Measurements from ENCODE around the gene MBOAT1.

MBOAT1 gene

GRCh38 chr6:20242397-20242796, 30.1 kb upstream of the MBOAT1 start:
- Mint-ChIP-seq H3K4me1 (peaks cover 11% of the 10 kb centered on the region), H3K27ac (ENCODE audit: low read depth) (no peak overlapping the region), H3K9me3 (no peaks in the 10 kb centered on the region), H3K27me3 (no peaks in the 10 kb centered on the region), H3K36me3 (ENCODE audit: insufficient read depth) (no peaks in the 10 kb centered on the region), H3K4me3 (no peak overlapping the region)
- ATAC-seq (replicated peaks; ENCODE audit: extremely low read depth, poor library complexity, severe bottlenecking) (no peak), DNase-seq (ENCODE audit: low spot score in 2 of 2) (no peak)

GRCh38 chr6:20241102-20241501, 28.8 kb upstream of the MBOAT1 start:
- H3K27me3 Mint-ChIP-seq: no peaks in the 10 kb centered on the region
- peaks cover 11% of the 10 kb centered on the region for H3K4me1 Mint-ChIP-seq
- no peak for ATAC-seq (replicated peaks; ENCODE audit: extremely low read depth, poor library complexity, severe bottlenecking)
- no peaks in the 10 kb centered on the region for H3K9me3 Mint-ChIP-seq
- H3K36me3 Mint-ChIP-seq (ENCODE audit: insufficient read depth): no peaks in the 10 kb centered on the region
- H3K4me3 Mint-ChIP-seq: no peak overlapping the region
- H3K27ac Mint-ChIP-seq (ENCODE audit: low read depth): no peak overlapping the region
- DNase-seq (ENCODE audit: low spot score in 2 of 2): no peak

DNA sequence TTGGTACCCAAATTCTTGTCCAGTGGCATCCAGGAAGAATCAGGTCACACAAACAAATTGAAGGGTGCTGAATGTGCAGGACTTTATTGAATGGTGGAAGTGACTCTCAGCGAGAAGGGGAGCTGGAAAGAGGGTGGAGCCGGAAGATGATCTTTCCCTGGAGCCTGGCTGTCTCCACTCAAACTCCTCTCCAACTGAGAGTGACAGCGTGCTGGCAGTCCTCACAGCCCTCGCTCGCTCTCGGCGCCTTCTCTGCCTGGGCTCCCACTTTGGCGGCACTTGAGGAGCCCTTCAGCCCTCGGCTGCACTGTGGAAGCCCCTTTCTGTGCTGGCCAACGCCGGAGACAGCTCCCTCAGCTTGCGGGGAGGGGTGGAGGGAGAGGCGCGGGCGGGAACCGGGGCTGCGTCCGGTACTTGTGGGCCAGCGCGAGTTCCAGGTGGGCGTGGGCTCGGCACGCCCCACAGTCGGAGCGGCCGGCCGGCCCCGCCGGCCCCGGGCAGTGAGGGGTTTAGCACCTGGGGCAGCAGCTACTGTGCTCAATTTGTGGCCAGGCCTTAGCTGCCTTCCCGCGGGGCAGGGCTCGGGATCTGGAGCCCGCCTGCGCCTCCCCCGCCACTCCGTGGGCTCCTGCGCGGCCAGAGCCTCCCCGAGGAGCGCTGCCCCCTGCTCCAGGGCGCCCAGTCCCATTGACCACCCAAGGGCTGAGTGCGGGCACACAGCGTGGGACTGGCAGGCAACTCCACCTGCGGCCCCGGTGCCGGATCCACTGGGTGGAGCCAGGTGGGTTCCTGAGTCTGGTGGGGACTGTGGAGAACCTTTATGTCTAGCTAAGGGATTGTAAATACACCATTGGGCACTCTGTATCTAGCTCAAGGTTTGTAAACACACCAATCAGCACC, 26.7 kb upstream of the MBOAT1 start:
- no peaks in the 10 kb centered on the region for H3K27me3 Mint-ChIP-seq
- DNase-seq (ENCODE audit: low spot score in 2 of 2): no peak
- H3K9me3 Mint-ChIP-seq: no peaks in the 10 kb centered on the region
- no peak overlapping the region for H3K27ac Mint-ChIP-seq (ENCODE audit: low read depth)
- ATAC-seq (replicated peaks; ENCODE audit: extremely low read depth, poor library complexity, severe bottlenecking): no peak
- no peak overlapping the region for H3K4me3 Mint-ChIP-seq
- H3K4me1 Mint-ChIP-seq: peaks cover 11% of the 10 kb centered on the region
- H3K36me3 Mint-ChIP-seq (ENCODE audit: insufficient read depth): no peaks in the 10 kb centered on the region

DNA sequence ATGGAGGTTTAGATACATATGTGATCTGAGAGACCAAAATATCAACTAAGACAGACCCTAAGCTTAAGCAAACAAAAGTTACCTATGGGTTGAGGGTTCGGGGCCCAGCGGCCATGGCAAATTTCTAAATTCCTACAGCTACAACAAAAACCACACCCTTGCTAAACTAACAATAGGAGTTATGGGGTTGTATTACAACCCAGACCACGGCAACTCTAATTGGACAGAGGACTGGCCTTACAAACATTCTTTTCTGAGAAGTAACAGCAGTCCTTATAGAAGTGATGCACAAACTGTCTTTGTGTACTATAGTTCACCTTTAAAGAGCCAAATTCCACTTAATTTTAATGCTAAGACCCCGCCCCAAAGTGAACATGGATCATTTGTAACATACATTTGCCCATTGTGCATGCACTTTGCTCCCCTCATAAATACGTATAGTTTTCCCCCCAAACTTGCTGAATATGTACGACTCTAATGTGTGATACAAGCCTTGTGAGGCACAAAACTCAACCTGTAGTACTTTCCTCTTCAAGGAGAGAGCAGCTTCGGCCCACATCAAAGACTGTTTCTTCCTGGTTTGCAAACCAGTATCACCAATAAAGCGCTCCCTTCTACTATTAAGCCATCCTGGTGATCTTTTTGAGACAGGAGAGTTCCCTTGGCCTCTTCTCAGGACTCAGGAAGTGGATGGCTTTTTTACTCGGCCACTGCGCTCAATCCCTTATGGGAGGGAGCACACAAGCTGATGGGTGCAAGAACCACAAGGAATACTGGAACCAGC, 25.6 kb upstream of the MBOAT1 start:
- Mint-ChIP-seq H3K4me1 (peaks cover 11% of the 10 kb centered on the region), H3K27me3 (no peaks in the 10 kb centered on the region), H3K27ac (ENCODE audit: low read depth) (no peak overlapping the region), H3K4me3 (no peak overlapping the region), H3K36me3 (ENCODE audit: insufficient read depth) (no peaks in the 10 kb centered on the region), H3K9me3 (no peaks in the 10 kb centered on the region)
- DNase-seq (ENCODE audit: low spot score in 2 of 2): no peak
- ATAC-seq (replicated peaks; ENCODE audit: extremely low read depth, poor library complexity, severe bottlenecking): no peak

DNA sequence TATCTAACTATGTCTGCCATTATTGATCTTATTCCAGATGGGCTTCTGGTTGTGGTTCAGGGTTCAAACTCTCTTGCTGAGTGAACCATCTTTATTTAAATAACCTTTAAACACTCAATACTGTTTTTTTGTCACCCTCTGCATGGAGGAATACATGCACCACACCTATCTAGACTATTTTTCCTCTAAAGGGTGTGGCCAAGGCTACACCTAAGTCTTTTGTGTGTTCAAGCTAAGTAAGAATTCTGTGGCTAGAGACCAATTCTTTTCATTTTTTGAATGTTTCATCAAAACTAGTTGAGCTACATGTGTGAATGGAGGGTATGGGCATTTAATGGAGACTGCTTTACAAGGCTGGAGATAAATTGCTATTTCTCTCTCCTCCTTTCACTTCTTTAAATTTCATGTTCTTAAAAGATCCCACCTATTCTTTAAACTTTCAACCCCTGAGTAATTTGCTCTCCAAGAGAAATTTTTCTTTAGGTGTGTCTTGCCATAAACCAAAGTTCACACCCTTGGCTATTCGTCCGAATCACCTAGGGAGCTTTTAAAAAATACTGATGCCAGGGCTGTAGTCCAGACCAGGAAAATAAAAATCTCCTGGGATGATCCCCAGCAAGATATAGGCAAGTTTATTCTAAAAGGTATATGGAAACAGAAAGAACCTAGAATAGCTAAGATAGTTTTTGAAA, 24.8 kb upstream of the MBOAT1 start:
- no peaks in the 10 kb centered on the region for H3K9me3 Mint-ChIP-seq
- DNase-seq (ENCODE audit: low spot score in 2 of 2): no peak
- H3K27ac Mint-ChIP-seq (ENCODE audit: low read depth): no peak overlapping the region

GRCh38 chr6:20236344-20236743, 24.1 kb upstream of the MBOAT1 start:
- no peaks in the 10 kb centered on the region for H3K36me3 Mint-ChIP-seq (ENCODE audit: insufficient read depth)
- H3K9me3 Mint-ChIP-seq: no peaks in the 10 kb centered on the region
- H3K4me1 Mint-ChIP-seq: peaks cover 11% of the 10 kb centered on the region
- DNase-seq (ENCODE audit: low spot score in 2 of 2) (no peak), ATAC-seq (replicated peaks; ENCODE audit: extremely low read depth, poor library complexity, severe bottlenecking) (no peak)
- no peak overlapping the region for H3K4me3 Mint-ChIP-seq
- no peaks in the 10 kb centered on the region for H3K27me3 Mint-ChIP-seq
- H3K27ac Mint-ChIP-seq (ENCODE audit: low read depth): no peak overlapping the region

More for the DNA sequence above, 24.8 kb upstream of the MBOAT1 start:
- no peak overlapping the region for H3K4me3 Mint-ChIP-seq
- no peak for ATAC-seq (replicated peaks; ENCODE audit: extremely low read depth, poor library complexity, severe bottlenecking)
- no peaks in the 10 kb centered on the region for H3K27me3 Mint-ChIP-seq
- no peaks in the 10 kb centered on the region for H3K36me3 Mint-ChIP-seq (ENCODE audit: insufficient read depth)
- H3K4me1 Mint-ChIP-seq: peaks cover 11% of the 10 kb centered on the region

DNA sequence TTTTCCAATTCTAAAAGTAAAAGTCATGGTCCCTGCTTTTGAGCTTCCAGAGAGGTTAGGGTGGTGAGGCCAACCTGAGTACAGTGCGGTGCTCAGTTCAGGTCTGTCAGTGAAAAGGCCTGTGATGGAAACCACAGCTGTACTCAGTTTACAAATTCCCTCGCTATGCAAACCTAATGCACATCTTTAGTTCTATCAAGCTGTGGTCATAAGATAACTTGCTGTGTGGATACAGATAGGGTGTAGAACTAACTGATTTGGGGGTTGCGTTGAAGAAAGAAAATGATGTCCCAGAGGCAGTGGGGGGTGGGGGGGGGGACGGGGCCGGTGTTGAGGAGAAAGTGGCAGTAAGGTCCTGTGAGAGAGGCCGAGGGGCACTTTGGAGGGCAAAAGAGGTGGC, 22.8 kb upstream of the MBOAT1 start:
- no peak overlapping the region for H3K4me3 Mint-ChIP-seq
- H3K4me1 Mint-ChIP-seq: peaks cover 11% of the 10 kb centered on the region
- no peaks in the 10 kb centered on the region for H3K27me3 Mint-ChIP-seq
- no peaks in the 10 kb centered on the region for H3K9me3 Mint-ChIP-seq
- no peaks in the 10 kb centered on the region for H3K36me3 Mint-ChIP-seq (ENCODE audit: insufficient read depth)
- no peak overlapping the region for H3K27ac Mint-ChIP-seq (ENCODE audit: low read depth)
- no peak for ATAC-seq (replicated peaks; ENCODE audit: extremely low read depth, poor library complexity, severe bottlenecking)
- DNase-seq (ENCODE audit: low spot score in 2 of 2): no peak

GRCh38 chr6:20234136-20234535, 21.9 kb upstream of the MBOAT1 start:
- Mint-ChIP-seq H3K27me3 (no peaks in the 10 kb centered on the region), H3K27ac (ENCODE audit: low read depth) (no peak overlapping the region), H3K9me3 (no peaks in the 10 kb centered on the region), H3K4me1 (peaks cover 11% of the 10 kb centered on the region), H3K4me3 (no peak overlapping the region), H3K36me3 (ENCODE audit: insufficient read depth) (no peaks in the 10 kb centered on the region)
- DNase-seq (ENCODE audit: low spot score in 2 of 2) (no peak), ATAC-seq (replicated peaks; ENCODE audit: extremely low read depth, poor library complexity, severe bottlenecking) (no peak)

GRCh38 chr6:20233007-20233730, 20.9 kb upstream of the MBOAT1 start:
- no peaks in the 10 kb centered on the region for H3K27me3 Mint-ChIP-seq
- peaks cover 5% of the 10 kb centered on the region for H3K4me1 Mint-ChIP-seq
- no peaks in the 10 kb centered on the region for H3K36me3 Mint-ChIP-seq (ENCODE audit: insufficient read depth)
- H3K9me3 Mint-ChIP-seq: no peaks in the 10 kb centered on the region
- ATAC-seq (replicated peaks; ENCODE audit: extremely low read depth, poor library complexity, severe bottlenecking) (no peak), DNase-seq (ENCODE audit: low spot score in 2 of 2) (no peak)
- no peak overlapping the region for H3K27ac Mint-ChIP-seq (ENCODE audit: low read depth)
- no peak overlapping the region for H3K4me3 Mint-ChIP-seq

DNA sequence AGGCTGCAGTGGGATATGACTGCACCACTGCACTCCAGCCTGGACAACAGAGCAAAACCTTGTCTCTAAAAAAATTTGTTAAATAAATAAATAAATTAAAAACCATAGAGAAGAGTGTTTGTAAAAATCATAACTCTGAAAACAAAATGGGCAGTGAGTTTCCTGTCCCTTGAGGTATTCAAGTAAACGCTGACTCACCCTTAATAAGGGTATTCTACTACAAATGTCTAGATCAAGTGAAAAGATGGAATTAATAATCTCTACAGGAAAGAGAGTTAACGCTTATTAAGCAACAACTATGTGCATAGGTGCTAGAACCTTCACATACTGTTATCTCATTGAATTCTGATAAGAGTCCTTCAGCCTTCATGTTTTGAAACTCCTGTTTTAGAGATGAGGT, 19.9 kb upstream of the MBOAT1 start:
- no peaks in the 10 kb centered on the region for H3K4me1 Mint-ChIP-seq
- H3K9me3 Mint-ChIP-seq: no peaks in the 10 kb centered on the region
- no peak for ATAC-seq (replicated peaks; ENCODE audit: extremely low read depth, poor library complexity, severe bottlenecking)

DNA sequence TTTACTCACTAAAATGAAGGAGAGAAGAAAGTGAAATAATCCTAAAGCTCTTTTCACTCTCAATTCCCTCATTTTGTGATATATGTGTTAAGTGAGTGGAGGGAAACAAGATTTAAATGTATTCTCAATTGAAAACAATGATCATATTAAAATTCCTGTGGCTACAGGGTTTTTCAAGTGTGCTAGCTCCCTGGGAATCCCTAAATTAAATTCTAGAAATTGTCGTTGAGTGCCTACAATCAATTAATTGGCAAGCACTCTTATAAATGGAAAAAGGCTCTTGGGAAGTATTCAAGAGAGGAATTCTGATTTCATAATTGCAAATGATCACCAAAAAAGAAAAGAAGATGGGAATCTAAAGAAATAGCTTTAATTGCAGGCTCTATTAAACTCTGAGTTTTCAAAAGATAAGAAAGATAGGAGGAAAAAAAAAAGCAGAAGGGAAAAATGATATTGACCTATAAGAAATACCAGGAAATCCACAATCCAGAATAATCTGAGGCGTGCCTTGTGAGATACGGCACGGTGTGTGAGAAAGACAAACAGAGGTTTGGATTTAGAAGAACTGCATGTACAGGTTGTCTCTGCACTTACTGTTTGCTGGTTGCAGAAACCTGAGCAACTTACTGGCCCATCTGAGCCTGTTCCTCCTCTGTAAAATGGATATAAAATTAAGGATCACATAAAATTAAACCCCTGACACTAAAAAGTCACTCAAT, 18.3 kb upstream of the MBOAT1 start:
- ATAC-seq (replicated peaks; ENCODE audit: extremely low read depth, poor library complexity, severe bottlenecking) (no peak), DNase-seq (ENCODE audit: low spot score in 2 of 2) (no peak)
- no peak overlapping the region for H3K27ac Mint-ChIP-seq (ENCODE audit: low read depth)
- no peaks in the 10 kb centered on the region for H3K27me3 Mint-ChIP-seq
- H3K36me3 Mint-ChIP-seq (ENCODE audit: insufficient read depth): no peaks in the 10 kb centered on the region
- no peak overlapping the region for H3K4me3 Mint-ChIP-seq
- no peaks in the 10 kb centered on the region for H3K4me1 Mint-ChIP-seq
- H3K9me3 Mint-ChIP-seq: no peaks in the 10 kb centered on the region

More for the DNA sequence above, 19.9 kb upstream of the MBOAT1 start:
- H3K27ac Mint-ChIP-seq (ENCODE audit: low read depth): no peak overlapping the region
- no peak overlapping the region for H3K4me3 Mint-ChIP-seq
- DNase-seq (ENCODE audit: low spot score in 2 of 2): no peak
- H3K36me3 Mint-ChIP-seq (ENCODE audit: insufficient read depth): no peaks in the 10 kb centered on the region
- H3K27me3 Mint-ChIP-seq: no peaks in the 10 kb centered on the region

- ATAC-seq (replicated peaks; ENCODE audit: extremely low read depth, poor library complexity, severe bottlenecking): no peak
- no peak overlapping the region for H3K4me3 Mint-ChIP-seq
- no peak overlapping the region for H3K27ac Mint-ChIP-seq (ENCODE audit: low read depth)
- no peak for DNase-seq (ENCODE audit: low spot score in 2 of 2)
- H3K9me3 Mint-ChIP-seq: no peaks in the 10 kb centered on the region
- H3K27me3 Mint-ChIP-seq: no peaks in the 10 kb centered on the region
- no peaks in the 10 kb centered on the region for H3K4me1 Mint-ChIP-seq
- no peaks in the 10 kb centered on the region for H3K36me3 Mint-ChIP-seq (ENCODE audit: insufficient read depth)
Measured at GRCh38 chr6:20229881-20230280, 17.6 kb upstream of the MBOAT1 start.
